ENCODE data around the gene STK25.

DNA sequence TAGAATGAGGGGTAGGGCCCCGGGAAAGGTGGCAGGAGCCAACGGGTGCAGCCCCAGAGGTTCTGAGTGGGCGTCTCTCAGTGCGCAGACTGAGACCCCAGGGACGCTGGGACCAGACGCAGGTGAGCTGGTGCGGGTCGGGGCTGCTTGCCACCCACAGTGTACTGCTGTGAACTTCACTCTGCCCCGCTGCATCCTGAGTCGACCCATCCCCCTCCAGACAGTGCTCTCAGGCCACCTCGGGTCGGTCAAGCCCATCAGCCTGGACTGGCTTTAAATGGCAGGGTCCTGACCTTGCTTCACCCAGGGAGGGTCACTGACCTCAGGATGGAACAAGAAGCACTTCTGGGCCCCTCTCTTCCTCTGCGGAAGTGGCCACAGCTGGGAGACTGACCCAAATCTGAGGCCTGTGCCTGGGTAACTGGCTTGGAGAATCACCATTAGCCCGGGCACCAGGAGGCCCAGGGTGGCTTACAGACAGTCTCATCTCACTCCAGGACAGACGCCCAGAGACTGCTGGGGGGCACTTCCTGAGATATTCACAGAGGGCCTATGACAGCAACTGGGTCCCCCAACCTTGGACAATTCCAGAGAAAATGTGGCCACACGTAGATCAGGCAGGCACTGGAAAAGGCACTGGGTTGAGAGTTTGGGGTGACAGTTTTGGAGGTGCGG, 26.5 kb upstream of the STK25 start:
- TF ChIP-seq, protein P1, sequence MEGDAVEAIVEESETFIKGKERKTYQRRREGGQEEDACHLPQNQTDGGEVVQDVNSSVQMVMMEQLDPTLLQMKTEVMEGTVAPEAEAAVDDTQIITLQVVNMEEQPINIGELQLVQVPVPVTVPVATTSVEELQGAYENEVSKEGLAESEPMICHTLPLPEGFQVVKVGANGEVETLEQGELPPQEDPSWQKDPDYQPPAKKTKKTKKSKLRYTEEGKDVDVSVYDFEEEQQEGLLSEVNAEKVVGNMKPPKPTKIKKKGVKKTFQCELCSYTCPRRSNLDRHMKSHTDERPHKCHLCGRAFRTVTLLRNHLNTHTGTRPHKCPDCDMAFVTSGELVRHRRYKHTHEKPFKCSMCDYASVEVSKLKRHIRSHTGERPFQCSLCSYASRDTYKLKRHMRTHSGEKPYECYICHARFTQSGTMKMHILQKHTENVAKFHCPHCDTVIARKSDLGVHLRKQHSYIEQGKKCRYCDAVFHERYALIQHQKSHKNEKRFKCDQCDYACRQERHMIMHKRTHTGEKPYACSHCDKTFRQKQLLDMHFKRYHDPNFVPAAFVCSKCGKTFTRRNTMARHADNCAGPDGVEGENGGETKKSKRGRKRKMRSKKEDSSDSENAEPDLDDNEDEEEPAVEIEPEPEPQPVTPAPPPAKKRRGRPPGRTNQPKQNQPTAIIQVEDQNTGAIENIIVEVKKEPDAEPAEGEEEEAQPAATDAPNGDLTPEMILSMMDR (IDR thresholded peaks at IDR 0.05; ENCODE audit: extremely low read depth in 1 of 2, insufficient read depth in 1 of 2, low read depth in 1 of 2, low read length in 2 of 2): no peak
- no peak for TF ChIP-seq POLR2A (IDR thresholded peaks at IDR 0.05; ENCODE audit: low read depth, low read length)
- TF ChIP-seq POLR2AphosphoS5 (IDR thresholded peaks at IDR 0.05; ENCODE audit: insufficient read depth, low read depth, low read length): no peak
- no peak for TF ChIP-seq FOS (IDR thresholded peaks at IDR 0.05; ENCODE audit: borderline replicate concordance, insufficient read depth, low read length)
- TF ChIP-seq JUN (IDR thresholded peaks at IDR 0.05; ENCODE audit: borderline replicate concordance, insufficient read depth, insufficient read length, low read depth): no peak
